HepG2 (cell line): ENCODE measurements around the gene TMEM185B. TPM values are rescaled to one million over a fixed set of nuclear protein-coding genes. Genes with fewer than 3 reads are reported as not detected.

Source experiments
- BATF2 ChIP-seq: sonication (generic); formaldehyde crosslinking; IDR thresholded peaks from 2 replicates; pipeline ENCODE4 v1.8.0; 2022; ENCODE audit warnings: mild to moderate bottlenecking, missing genetic modification reagents, moderate library complexity
- CREB3 ChIP-seq: sonication (generic); formaldehyde crosslinking; IDR thresholded peaks from 2 replicates; pipeline ENCODE4 v1.5.0; 2020; ENCODE audit warnings: missing genetic modification reagents
- PATZ1 ChIP-seq: sonication (generic); formaldehyde crosslinking; IDR thresholded peaks from 2 replicates; pipeline ENCODE4 v1.4.0; 2020; ENCODE audit warnings: missing genetic modification reagents
- PBX3 ChIP-seq: sonication (generic); formaldehyde crosslinking; IDR thresholded peaks from 2 replicates; pipeline ENCODE4 v1.8.1; 2023; ENCODE audit warnings: missing genetic modification reagents, inconsistent platforms, borderline replicate concordance
- SNAPC4 ChIP-seq: sonication (generic); formaldehyde crosslinking; IDR thresholded peaks from 2 replicates; pipeline ENCODE4 v1.4.0; 2020; ENCODE audit warnings: mild to moderate bottlenecking, missing genetic modification reagents
- SRSF9 ChIP-seq: fragments of 200-400 bp; formaldehyde crosslinking; IDR thresholded peaks from 2 replicates; pipeline ENCODE4 v1.6.1; 2018; ENCODE audit warnings: borderline replicate concordance, mild to moderate bottlenecking, low read depth, low read length; ENCODE audit not compliant: insufficient read depth, poor library complexity, severe bottlenecking
- ZBED4 ChIP-seq: sonication (generic); formaldehyde crosslinking; IDR thresholded peaks from 2 replicates; pipeline ENCODE4 v1.4.0; 2020; ENCODE audit warnings: missing genetic modification reagents, borderline replicate concordance
- ZBTB21 ChIP-seq: sonication (generic); formaldehyde crosslinking; IDR thresholded peaks from 2 replicates; pipeline ENCODE4 v1.4.0; 2020; ENCODE audit warnings: missing genetic modification reagents
- ZFP90 ChIP-seq: sonication (generic); formaldehyde crosslinking; IDR thresholded peaks from 2 replicates; pipeline ENCODE4 v1.8.0; 2022; ENCODE audit warnings: missing genetic modification reagents, mild to moderate bottlenecking, inconsistent platforms, borderline replicate concordance
- ZNF234 ChIP-seq: sonication (generic); formaldehyde crosslinking; conservative IDR thresholded peaks from 2 replicates; pipeline ENCODE4 v1.5.1; 2020; ENCODE audit warnings: mild to moderate bottlenecking, missing genetic modification reagents
- ZNF552 ChIP-seq: sonication (generic); formaldehyde crosslinking; IDR thresholded peaks from 2 replicates; pipeline ENCODE4 v1.9.0; 2022; ENCODE audit warnings: missing genetic modification reagents, mild to moderate bottlenecking, borderline replicate concordance
- ZNF776 ChIP-seq: sonication (generic); formaldehyde crosslinking; IDR thresholded peaks from 2 replicates; pipeline ENCODE4 v1.4.0; 2020; ENCODE audit warnings: mild to moderate bottlenecking, missing genetic modification reagents
- polyA plus RNA-seq, 8 experiments: library from polyadenylated mRNA; depleted of rRNA in 3 of 8; stranded (reverse) in 7 of 8; unstranded in 1 of 8; fragments of >200 nt; fragmentation: Illumina TruSeq in 4 of 8; extraction: Trizol in 4 of 8; gene quantifications; 2 replicates each; pipeline versions ENCODE4 v1.2.1 to v1.2.3, GENCODE V29; 2011 to 2016; ENCODE audit warnings: low read depth in 4 of 8, missing spikeins in 1 of 8, mixed read lengths in 1 of 8; ENCODE audit not compliant: insufficient read depth in 1 of 8
- total RNA-seq, 5 experiments: library from RNA; depleted of rRNA; stranded (reverse); fragments of >200 nt; fragmentation: Illumina TruSeq; extraction: Trizol; gene quantifications; 2 replicates each; pipeline ENCODE4 v1.2.3, GENCODE V29; 2016; ENCODE audit warnings: low read depth in 1 of 5

TMEM185B gene
- total and polyA plus RNA-seq, 2 of the 13 experiments (the other 11 are each of a cell fraction or from before 2014, with no cell fraction given): 5.6 to 7.0 TPM

GRCh38 chr2:120253021-120253882 lies 30.1 kb upstream of the TMEM185B start (continued):
- 0 out of 2 replicates have a peak, but pooled peaks have one; percentile 46 for TF ChIP-seq SNAPC4
- peak; percentile 97 for TF ChIP-seq ZFP90
- TF ChIP-seq ZNF776: 0 out of 2 replicates have a peak, but pooled peaks have one; percentile 51
- TF ChIP-seq SRSF9: no peak
- TF ChIP-seq BATF2 (CRISPR knock-in tag): no peak
- no peak for TF ChIP-seq ZNF234 (CRISPR knock-in tag)
- 0 out of 2 replicates have a peak, but pooled peaks have one; percentile 21 for TF ChIP-seq ZBED4 (CRISPR knock-in tag)
- TF ChIP-seq ZNF552 (CRISPR knock-in tag): no peak
- TF ChIP-seq PBX3: no peak
- TF ChIP-seq CREB3 (CRISPR knock-in tag): 0 out of 2 replicates have a peak, but pooled peaks have one; percentile 50
- TF ChIP-seq ZBTB21 (CRISPR knock-in tag): no peak
- TF ChIP-seq PATZ1 (CRISPR knock-in tag): peak; percentile 70; the same call in 1 of the 2 replicates
